ENCODE data around the gene TAS2R30.

DNA sequence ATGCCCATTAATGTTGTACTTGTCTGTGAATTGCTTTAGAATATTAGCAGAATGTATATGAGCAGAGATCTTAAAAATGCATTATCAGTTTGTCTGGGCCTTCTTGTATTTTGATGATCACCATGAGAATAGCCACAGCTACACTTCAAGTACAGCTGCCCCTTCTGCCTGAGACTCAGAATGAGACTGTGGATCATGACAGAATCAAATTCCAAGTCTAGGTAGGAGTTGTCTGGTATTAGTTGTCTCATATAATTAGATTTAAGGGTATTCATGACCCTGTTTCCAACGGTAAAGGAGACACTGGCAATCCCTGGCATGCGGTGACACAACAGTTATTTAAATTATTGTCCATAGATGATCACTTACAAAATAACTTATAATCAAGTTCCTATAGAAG is 18.3 kb upstream of the TAS2R30 start:
- TF ChIP-seq, protein P1, sequence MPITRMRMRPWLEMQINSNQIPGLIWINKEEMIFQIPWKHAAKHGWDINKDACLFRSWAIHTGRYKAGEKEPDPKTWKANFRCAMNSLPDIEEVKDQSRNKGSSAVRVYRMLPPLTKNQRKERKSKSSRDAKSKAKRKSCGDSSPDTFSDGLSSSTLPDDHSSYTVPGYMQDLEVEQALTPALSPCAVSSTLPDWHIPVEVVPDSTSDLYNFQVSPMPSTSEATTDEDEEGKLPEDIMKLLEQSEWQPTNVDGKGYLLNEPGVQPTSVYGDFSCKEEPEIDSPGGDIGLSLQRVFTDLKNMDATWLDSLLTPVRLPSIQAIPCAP (CRISPR knock-in tag; IDR thresholded peaks at IDR 0.05), result no peak
- TF ChIP-seq ATF1 (CRISPR knock-in tag; IDR thresholded peaks at IDR 0.05) (no peak), TEAD1 (CRISPR knock-in tag; IDR thresholded peaks at IDR 0.05) (no peak), NFYB (CRISPR knock-in tag; conservative IDR thresholded peaks at IDR 0.05; ENCODE audit: low read depth) (no peak), IRF2 (CRISPR knock-in tag; IDR thresholded peaks at IDR 0.05; ENCODE audit: borderline replicate concordance, low read depth) (no peak), SP1 (CRISPR knock-in tag; conservative IDR thresholded peaks at IDR 0.05) (no peak), ETV6 (CRISPR knock-in tag; IDR thresholded peaks at IDR 0.05) (no peak)
- TF ChIP-seq, protein P2, sequence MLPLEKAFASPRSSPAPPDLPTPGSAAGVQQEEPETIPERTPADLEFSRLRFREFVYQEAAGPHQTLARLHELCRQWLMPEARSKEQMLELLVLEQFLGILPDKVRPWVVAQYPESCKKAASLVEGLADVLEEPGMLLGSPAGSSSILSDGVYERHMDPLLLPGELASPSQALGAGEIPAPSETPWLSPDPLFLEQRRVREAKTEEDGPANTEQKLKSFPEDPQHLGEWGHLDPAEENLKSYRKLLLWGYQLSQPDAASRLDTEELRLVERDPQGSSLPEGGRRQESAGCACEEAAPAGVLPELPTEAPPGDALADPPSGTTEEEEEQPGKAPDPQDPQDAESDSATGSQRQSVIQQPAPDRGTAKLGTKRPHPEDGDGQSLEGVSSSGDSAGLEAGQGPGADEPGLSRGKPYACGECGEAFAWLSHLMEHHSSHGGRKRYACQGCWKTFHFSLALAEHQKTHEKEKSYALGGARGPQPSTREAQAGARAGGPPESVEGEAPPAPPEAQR (CRISPR knock-in tag; IDR thresholded peaks at IDR 0.05), result no peak
- TF ChIP-seq, protein P3, sequence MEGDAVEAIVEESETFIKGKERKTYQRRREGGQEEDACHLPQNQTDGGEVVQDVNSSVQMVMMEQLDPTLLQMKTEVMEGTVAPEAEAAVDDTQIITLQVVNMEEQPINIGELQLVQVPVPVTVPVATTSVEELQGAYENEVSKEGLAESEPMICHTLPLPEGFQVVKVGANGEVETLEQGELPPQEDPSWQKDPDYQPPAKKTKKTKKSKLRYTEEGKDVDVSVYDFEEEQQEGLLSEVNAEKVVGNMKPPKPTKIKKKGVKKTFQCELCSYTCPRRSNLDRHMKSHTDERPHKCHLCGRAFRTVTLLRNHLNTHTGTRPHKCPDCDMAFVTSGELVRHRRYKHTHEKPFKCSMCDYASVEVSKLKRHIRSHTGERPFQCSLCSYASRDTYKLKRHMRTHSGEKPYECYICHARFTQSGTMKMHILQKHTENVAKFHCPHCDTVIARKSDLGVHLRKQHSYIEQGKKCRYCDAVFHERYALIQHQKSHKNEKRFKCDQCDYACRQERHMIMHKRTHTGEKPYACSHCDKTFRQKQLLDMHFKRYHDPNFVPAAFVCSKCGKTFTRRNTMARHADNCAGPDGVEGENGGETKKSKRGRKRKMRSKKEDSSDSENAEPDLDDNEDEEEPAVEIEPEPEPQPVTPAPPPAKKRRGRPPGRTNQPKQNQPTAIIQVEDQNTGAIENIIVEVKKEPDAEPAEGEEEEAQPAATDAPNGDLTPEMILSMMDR (IDR thresholded peaks at IDR 0.05), result no peak
- TF ChIP-seq, protein P4, sequence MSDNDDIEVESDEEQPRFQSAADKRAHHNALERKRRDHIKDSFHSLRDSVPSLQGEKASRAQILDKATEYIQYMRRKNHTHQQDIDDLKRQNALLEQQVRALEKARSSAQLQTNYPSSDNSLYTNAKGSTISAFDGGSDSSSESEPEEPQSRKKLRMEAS (CRISPR knock-in tag; IDR thresholded peaks at IDR 0.05), result no peak
- TF ChIP-seq, protein P5, sequence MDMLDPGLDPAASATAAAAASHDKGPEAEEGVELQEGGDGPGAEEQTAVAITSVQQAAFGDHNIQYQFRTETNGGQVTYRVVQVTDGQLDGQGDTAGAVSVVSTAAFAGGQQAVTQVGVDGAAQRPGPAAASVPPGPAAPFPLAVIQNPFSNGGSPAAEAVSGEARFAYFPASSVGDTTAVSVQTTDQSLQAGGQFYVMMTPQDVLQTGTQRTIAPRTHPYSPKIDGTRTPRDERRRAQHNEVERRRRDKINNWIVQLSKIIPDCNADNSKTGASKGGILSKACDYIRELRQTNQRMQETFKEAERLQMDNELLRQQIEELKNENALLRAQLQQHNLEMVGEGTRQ (CRISPR knock-in tag; IDR thresholded peaks at IDR 0.05), result no peak
- TF ChIP-seq, protein P6, sequence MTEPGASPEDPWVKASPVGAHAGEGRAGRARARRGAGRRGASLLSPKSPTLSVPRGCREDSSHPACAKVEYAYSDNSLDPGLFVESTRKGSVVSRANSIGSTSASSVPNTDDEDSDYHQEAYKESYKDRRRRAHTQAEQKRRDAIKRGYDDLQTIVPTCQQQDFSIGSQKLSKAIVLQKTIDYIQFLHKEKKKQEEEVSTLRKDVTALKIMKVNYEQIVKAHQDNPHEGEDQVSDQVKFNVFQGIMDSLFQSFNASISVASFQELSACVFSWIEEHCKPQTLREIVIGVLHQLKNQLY (CRISPR knock-in tag; IDR thresholded peaks at IDR 0.05), result no peak
- TF ChIP-seq, protein P7, sequence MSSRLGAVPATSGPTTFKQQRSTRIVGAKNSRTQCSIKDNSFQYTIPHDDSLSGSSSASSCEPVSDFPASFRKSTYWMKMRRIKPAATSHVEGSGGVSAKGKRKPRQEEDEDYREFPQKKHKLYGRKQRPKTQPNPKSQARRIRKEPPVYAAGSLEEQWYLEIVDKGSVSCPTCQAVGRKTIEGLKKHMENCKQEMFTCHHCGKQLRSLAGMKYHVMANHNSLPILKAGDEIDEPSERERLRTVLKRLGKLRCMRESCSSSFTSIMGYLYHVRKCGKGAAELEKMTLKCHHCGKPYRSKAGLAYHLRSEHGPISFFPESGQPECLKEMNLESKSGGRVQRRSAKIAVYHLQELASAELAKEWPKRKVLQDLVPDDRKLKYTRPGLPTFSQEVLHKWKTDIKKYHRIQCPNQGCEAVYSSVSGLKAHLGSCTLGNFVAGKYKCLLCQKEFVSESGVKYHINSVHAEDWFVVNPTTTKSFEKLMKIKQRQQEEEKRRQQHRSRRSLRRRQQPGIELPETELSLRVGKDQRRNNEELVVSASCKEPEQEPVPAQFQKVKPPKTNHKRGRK (CRISPR knock-in tag; IDR thresholded peaks at IDR 0.05; ENCODE audit: borderline replicate concordance), result no peak
- TF ChIP-seq, protein P8, sequence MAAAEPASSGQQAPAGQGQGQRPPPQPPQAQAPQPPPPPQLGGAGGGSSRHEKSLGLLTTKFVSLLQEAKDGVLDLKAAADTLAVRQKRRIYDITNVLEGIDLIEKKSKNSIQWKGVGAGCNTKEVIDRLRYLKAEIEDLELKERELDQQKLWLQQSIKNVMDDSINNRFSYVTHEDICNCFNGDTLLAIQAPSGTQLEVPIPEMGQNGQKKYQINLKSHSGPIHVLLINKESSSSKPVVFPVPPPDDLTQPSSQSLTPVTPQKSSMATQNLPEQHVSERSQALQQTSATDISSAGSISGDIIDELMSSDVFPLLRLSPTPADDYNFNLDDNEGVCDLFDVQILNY (CRISPR knock-in tag; IDR thresholded peaks at IDR 0.05), result no peak
